Stimulated activated effector memory CD8-positive, alpha-beta T cell treated with anti-CD3 and anti-CD28 coated beads, Interleukin-12 subunit alpha, Interleukin-12 subunit beta, amount 100 ng/mL, for 72 hours (primary cell): Measurements from ENCODE around the gene NAXD.

Experiments
- ATAC-seq: fragments of 150-1000 bp; cut with Tn5 transposase; 2 replicates; pipeline ENCODE4 v1.10.0; 2021
- DNase-seq, 2 donors: peaks; one replicate each; pipeline ENCODE4 v3.0.0; 2021 to 2022; ENCODE audit warnings: low spot score in 2 of 2
- H3K27ac Mint-ChIP-seq: one replicate; pipeline ENCODE4 v1.8.0; 2022; ENCODE audit warnings: mild to moderate bottlenecking, mixed read lengths
- H3K36me3 Mint-ChIP-seq: one replicate; pipeline ENCODE4 v1.8.0; 2022; ENCODE audit warnings: mild to moderate bottlenecking, mixed read lengths
- H3K4me1 Mint-ChIP-seq: one replicate; pipeline ENCODE4 v1.8.0; 2022; ENCODE audit warnings: mixed read lengths
- H3K4me3 Mint-ChIP-seq: one replicate; pipeline ENCODE4 v1.8.0; 2022; ENCODE audit warnings: mild to moderate bottlenecking, mixed read lengths
- H3K9me3 Mint-ChIP-seq: one replicate; pipeline ENCODE4 v1.8.0; 2022; ENCODE audit warnings: mixed read lengths

NAXD gene

GRCh38 chr13:110642291-110642981 lies 27.1 kb downstream of the NAXD start:
- no peak overlapping the region for H3K27ac Mint-ChIP-seq
- H3K4me1 Mint-ChIP-seq = no peaks in the 10 kb centered on the region
- H3K4me3 Mint-ChIP-seq = no peak overlapping the region
- peaks cover 91% of the 10 kb centered on the region for H3K36me3 Mint-ChIP-seq
- DNase-seq = no peak
- no peaks in the 10 kb centered on the region for H3K9me3 Mint-ChIP-seq
- no peak for ATAC-seq

- DNase-seq (no peak), ATAC-seq (no peak)
- peaks cover 84% of the 10 kb centered on the region for H3K36me3 Mint-ChIP-seq
- H3K9me3 Mint-ChIP-seq = no peaks in the 10 kb centered on the region
- no peak overlapping the region for H3K27ac Mint-ChIP-seq
- no peak overlapping the region for H3K4me3 Mint-ChIP-seq
- no peaks in the 10 kb centered on the region for H3K4me1 Mint-ChIP-seq
Observed at GRCh38 chr13:110643324-110643723, 28.0 kb downstream of the NAXD start.

- no peak overlapping the region for H3K27ac Mint-ChIP-seq
- H3K9me3 Mint-ChIP-seq = no peaks in the 10 kb centered on the region
- no peaks in the 10 kb centered on the region for H3K4me1 Mint-ChIP-seq
- H3K4me3 Mint-ChIP-seq = no peak overlapping the region
- ATAC-seq (no peak), DNase-seq (no peak)
- peaks cover 84% of the 10 kb centered on the region for H3K36me3 Mint-ChIP-seq
Observed at GRCh38 chr13:110643768-110644421, 28.6 kb downstream of the NAXD start.

- peaks cover 6% of the 10 kb centered on the region for H3K4me1 Mint-ChIP-seq
- DNase-seq (no peak), ATAC-seq (peak; percentile 79)
- H3K36me3 Mint-ChIP-seq = peaks cover 83% of the 10 kb centered on the region
- peak overlapping the region; percentile 50 for H3K27ac Mint-ChIP-seq
- H3K4me3 Mint-ChIP-seq = no peak overlapping the region
- H3K9me3 Mint-ChIP-seq = no peaks in the 10 kb centered on the region
Observed at GRCh38 chr13:110644892-110645521, 29.7 kb downstream of the NAXD start.

GRCh38 chr13:110645750-110646149 lies 30.4 kb downstream of the NAXD start:
- H3K9me3 Mint-ChIP-seq = no peaks in the 10 kb centered on the region
- ATAC-seq = no peak
- no peak overlapping the region for H3K4me3 Mint-ChIP-seq
- DNase-seq = no peak
- H3K27ac Mint-ChIP-seq = peak overlapping the region; percentile 50
- peaks cover 83% of the 10 kb centered on the region for H3K36me3 Mint-ChIP-seq
- peaks cover 6% of the 10 kb centered on the region for H3K4me1 Mint-ChIP-seq

GRCh38 chr13:110646442-110647364 lies 31.4 kb downstream of the NAXD start:
- Mint-ChIP-seq H3K4me1 (peaks cover 6% of the 10 kb centered on the region), H3K9me3 (no peaks in the 10 kb centered on the region), H3K36me3 (peaks cover 82% of the 10 kb centered on the region), H3K27ac (peak overlapping the region; percentile 50), H3K4me3 (no peak overlapping the region)
- ATAC-seq = no peak
- DNase-seq = no peak

GRCh38 chr13:110647365-110647737 lies 32.0 kb downstream of the NAXD start:
- peaks cover 6% of the 10 kb centered on the region for H3K4me1 Mint-ChIP-seq
- H3K36me3 Mint-ChIP-seq = peaks cover 76% of the 10 kb centered on the region
- no peak overlapping the region for H3K4me3 Mint-ChIP-seq
- H3K27ac Mint-ChIP-seq = no peak overlapping the region
- ATAC-seq (no peak), DNase-seq (no peak)
- H3K9me3 Mint-ChIP-seq = no peaks in the 10 kb centered on the region

- peaks cover 6% of the 10 kb centered on the region for H3K4me1 Mint-ChIP-seq
- H3K9me3 Mint-ChIP-seq = no peaks in the 10 kb centered on the region
- peaks cover 67% of the 10 kb centered on the region for H3K36me3 Mint-ChIP-seq
- ATAC-seq (no peak), DNase-seq (no peak)
- H3K27ac Mint-ChIP-seq = no peak overlapping the region
- H3K4me3 Mint-ChIP-seq = no peak overlapping the region
Observed at GRCh38 chr13:110648146-110648819, 32.9 kb downstream of the NAXD start.

GRCh38 chr13:110648848-110649421 lies 33.6 kb downstream of the NAXD start:
- Mint-ChIP-seq H3K4me3 (no peak overlapping the region), H3K27ac (peak overlapping the region; percentile 71), H3K9me3 (no peaks in the 10 kb centered on the region), H3K4me1 (peaks cover 6% of the 10 kb centered on the region), H3K36me3 (peaks cover 60% of the 10 kb centered on the region)
- DNase-seq (no peak), ATAC-seq (no peak)

- Mint-ChIP-seq H3K4me3 (no peak overlapping the region), H3K4me1 (peaks cover 6% of the 10 kb centered on the region), H3K9me3 (no peaks in the 10 kb centered on the region), H3K27ac (peak overlapping the region; percentile 71), H3K36me3 (peaks cover 56% of the 10 kb centered on the region)
- DNase-seq (no peak), ATAC-seq (no peak)
Observed at GRCh38 chr13:110649551-110649950, 34.2 kb downstream of the NAXD start.

GRCh38 chr13:110650436-110650835 lies 35.1 kb downstream of the NAXD start:
- Mint-ChIP-seq H3K9me3 (no peaks in the 10 kb centered on the region), H3K27ac (no peak overlapping the region), H3K36me3 (peaks cover 61% of the 10 kb centered on the region)

GRCh38 chr13:110651271-110651670 lies 35.9 kb downstream of the NAXD start:
- H3K9me3 Mint-ChIP-seq = no peaks in the 10 kb centered on the region
- no peak overlapping the region for H3K4me3 Mint-ChIP-seq
- H3K36me3 Mint-ChIP-seq = peaks cover 60% of the 10 kb centered on the region
- H3K4me1 Mint-ChIP-seq = peaks cover 11% of the 10 kb centered on the region
- DNase-seq = no peak
- ATAC-seq = no peak
- H3K27ac Mint-ChIP-seq = no peak overlapping the region

More at GRCh38 chr13:110650436-110650835, 35.1 kb downstream of the NAXD start:
- Mint-ChIP-seq H3K4me1 (peaks cover 6% of the 10 kb centered on the region), H3K4me3 (no peak overlapping the region)
- ATAC-seq = no peak
- no peak for DNase-seq

- H3K27ac Mint-ChIP-seq = no peak overlapping the region
- H3K9me3 Mint-ChIP-seq = no peaks in the 10 kb centered on the region
- peaks cover 55% of the 10 kb centered on the region for H3K36me3 Mint-ChIP-seq
- H3K4me3 Mint-ChIP-seq = no peak overlapping the region
- no peak for ATAC-seq
- no peak for DNase-seq
- H3K4me1 Mint-ChIP-seq = peaks cover 12% of the 10 kb centered on the region
Observed at GRCh38 chr13:110651726-110652230, 36.4 kb downstream of the NAXD start.

GRCh38 chr13:110652231-110652730 lies 36.9 kb downstream of the NAXD start:
- ATAC-seq (no peak), DNase-seq (no peak)
- peaks cover 12% of the 10 kb centered on the region for H3K4me1 Mint-ChIP-seq
- peaks cover 50% of the 10 kb centered on the region for H3K36me3 Mint-ChIP-seq
- H3K9me3 Mint-ChIP-seq = no peaks in the 10 kb centered on the region
- no peak overlapping the region for H3K27ac Mint-ChIP-seq
- no peak overlapping the region for H3K4me3 Mint-ChIP-seq
